ENCODE data around the gene XRRA1.

DNA sequence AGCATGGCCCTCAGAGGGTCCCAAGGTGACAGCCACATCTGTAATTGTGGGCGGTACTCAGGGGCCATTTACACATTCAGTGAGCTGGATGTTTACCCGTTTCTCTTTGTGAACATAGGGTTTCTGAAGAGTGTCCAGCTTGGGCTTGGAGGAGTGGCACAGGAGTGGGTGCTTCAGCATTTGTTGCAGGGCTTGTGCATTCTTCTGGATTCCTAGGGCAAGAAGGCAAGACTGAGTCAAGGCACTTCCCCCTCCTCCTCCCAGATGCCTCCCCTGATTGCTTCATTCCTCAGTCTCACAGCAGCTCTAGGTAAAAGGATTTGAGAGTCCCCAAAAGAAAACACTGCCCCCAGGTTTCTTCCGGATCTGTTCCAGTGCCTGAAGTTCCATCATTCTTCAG lies 104.8 kb downstream of the XRRA1 start:
- TF ChIP-seq SNAI2 (CRISPR knock-in tag; IDR thresholded peaks at IDR 0.05) (no peak), ESRRG (CRISPR knock-in tag; IDR thresholded peaks at IDR 0.05) (no peak), BACH2 (CRISPR knock-in tag; IDR thresholded peaks at IDR 0.05; ENCODE audit: borderline replicate concordance) (no peak), ARNTL (CRISPR knock-in tag; IDR thresholded peaks at IDR 0.05; ENCODE audit: borderline replicate concordance, low read depth) (no peak), ZFP3 (CRISPR knock-in tag; IDR thresholded peaks at IDR 0.05) (no peak), ZFP30 (CRISPR knock-in tag; IDR thresholded peaks at IDR 0.05) (no peak), RARB (CRISPR knock-in tag; IDR thresholded peaks at IDR 0.05) (no peak), ISL1 (CRISPR knock-in tag; IDR thresholded peaks at IDR 0.05) (no peak), GLIS3 (CRISPR knock-in tag; IDR thresholded peaks at IDR 0.05) (no peak), ZC3H10 (CRISPR knock-in tag; IDR thresholded peaks at IDR 0.05) (no peak)
- TF ChIP-seq, protein P1, sequence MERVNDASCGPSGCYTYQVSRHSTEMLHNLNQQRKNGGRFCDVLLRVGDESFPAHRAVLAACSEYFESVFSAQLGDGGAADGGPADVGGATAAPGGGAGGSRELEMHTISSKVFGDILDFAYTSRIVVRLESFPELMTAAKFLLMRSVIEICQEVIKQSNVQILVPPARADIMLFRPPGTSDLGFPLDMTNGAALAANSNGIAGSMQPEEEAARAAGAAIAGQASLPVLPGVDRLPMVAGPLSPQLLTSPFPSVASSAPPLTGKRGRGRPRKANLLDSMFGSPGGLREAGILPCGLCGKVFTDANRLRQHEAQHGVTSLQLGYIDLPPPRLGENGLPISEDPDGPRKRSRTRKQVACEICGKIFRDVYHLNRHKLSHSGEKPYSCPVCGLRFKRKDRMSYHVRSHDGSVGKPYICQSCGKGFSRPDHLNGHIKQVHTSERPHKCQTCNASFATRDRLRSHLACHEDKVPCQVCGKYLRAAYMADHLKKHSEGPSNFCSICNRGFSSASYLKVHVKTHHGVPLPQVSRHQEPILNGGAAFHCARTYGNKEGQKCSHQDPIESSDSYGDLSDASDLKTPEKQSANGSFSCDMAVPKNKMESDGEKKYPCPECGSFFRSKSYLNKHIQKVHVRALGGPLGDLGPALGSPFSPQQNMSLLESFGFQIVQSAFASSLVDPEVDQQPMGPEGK (CRISPR knock-in tag; IDR thresholded peaks at IDR 0.05; ENCODE audit: borderline replicate concordance) = no peak
- TF ChIP-seq, protein P2, sequence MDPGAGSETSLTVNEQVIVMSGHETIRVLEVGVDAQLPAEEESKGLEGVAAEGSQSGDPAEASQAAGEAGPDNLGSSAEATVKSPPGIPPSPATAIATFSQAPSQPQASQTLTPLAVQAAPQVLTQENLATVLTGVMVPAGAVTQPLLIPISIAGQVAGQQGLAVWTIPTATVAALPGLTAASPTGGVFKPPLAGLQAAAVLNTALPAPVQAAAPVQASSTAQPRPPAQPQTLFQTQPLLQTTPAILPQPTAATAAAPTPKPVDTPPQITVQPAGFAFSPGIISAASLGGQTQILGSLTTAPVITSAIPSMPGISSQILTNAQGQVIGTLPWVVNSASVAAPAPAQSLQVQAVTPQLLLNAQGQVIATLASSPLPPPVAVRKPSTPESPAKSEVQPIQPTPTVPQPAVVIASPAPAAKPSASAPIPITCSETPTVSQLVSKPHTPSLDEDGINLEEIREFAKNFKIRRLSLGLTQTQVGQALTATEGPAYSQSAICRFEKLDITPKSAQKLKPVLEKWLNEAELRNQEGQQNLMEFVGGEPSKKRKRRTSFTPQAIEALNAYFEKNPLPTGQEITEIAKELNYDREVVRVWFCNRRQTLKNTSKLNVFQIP (CRISPR knock-in tag; IDR thresholded peaks at IDR 0.05; ENCODE audit: borderline replicate concordance, low read depth) = no peak
- TF ChIP-seq, protein P3, sequence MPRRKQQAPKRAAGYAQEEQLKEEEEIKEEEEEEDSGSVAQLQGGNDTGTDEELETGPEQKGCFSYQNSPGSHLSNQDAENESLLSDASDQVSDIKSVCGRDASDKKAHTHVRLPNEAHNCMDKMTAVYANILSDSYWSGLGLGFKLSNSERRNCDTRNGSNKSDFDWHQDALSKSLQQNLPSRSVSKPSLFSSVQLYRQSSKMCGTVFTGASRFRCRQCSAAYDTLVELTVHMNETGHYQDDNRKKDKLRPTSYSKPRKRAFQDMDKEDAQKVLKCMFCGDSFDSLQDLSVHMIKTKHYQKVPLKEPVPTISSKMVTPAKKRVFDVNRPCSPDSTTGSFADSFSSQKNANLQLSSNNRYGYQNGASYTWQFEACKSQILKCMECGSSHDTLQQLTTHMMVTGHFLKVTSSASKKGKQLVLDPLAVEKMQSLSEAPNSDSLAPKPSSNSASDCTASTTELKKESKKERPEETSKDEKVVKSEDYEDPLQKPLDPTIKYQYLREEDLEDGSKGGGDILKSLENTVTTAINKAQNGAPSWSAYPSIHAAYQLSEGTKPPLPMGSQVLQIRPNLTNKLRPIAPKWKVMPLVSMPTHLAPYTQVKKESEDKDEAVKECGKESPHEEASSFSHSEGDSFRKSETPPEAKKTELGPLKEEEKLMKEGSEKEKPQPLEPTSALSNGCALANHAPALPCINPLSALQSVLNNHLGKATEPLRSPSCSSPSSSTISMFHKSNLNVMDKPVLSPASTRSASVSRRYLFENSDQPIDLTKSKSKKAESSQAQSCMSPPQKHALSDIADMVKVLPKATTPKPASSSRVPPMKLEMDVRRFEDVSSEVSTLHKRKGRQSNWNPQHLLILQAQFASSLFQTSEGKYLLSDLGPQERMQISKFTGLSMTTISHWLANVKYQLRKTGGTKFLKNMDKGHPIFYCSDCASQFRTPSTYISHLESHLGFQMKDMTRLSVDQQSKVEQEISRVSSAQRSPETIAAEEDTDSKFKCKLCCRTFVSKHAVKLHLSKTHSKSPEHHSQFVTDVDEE (CRISPR knock-in tag; IDR thresholded peaks at IDR 0.05) = no peak

All from SK-N-SH treated with all-trans-retinoic acid at 6 μM for 48 hours (cell line).